CD1c-positive myeloid dendritic cell (primary cell): ENCODE measurements around the gene TSPO.
A peak's percentile ranks its signal among the peaks of the same experiment; 100 is the strongest.
"Not testable (repeated sequence)": the region's sequence is repeated elsewhere in the genome, so short reads cannot be mapped to it uniquely, and the experiment has no call there.

ENCODE experiments used
- DNase-seq: peaks from one replicate; pipeline ENCODE4 v3.0.0-alpha.2; 2016; ENCODE audit errors: extremely low spot score

TSPO gene

GRCh38 chr22:43151251-43152002 lies at the start of gene TSPO:
TSS of gene TSPO (plus strand) at chr22:43151559. CDS start at chr22:43159239, 7,680 bp downstream.
- DNase-seq: peak; percentile 71

GRCh38 chr22:43104056-43104625 lies 47.2 kb upstream of the TSPO start:
- peak; percentile 17 for DNase-seq

GRCh38 chr22:43104950-43105349 lies 46.4 kb upstream of the TSPO start:
- not testable (repeated sequence) for DNase-seq

GRCh38 chr22:43106302-43106701 lies 45.1 kb upstream of the TSPO start:
- DNase-seq: no peak

GRCh38 chr22:43109511-43109910 lies 41.8 kb upstream of the TSPO start:
- no peak for DNase-seq

- no peak for DNase-seq
Measured at GRCh38 chr22:43109921-43110443, 41.4 kb upstream of the TSPO start.

GRCh38 chr22:43110444-43110926 lies 40.9 kb upstream of the TSPO start, which contains the start of gene BIK:
TSS of gene BIK (plus strand) at chr22:43110750. CDS start at chr22:43124023, 13,273 bp downstream.
- peak; percentile 46 for DNase-seq

- DNase-seq: peak; percentile 29
Measured at GRCh38 chr22:43110927-43111623, 40.3 kb upstream of the TSPO start.

- DNase-seq: peak; percentile 9
Measured at GRCh38 chr22:43113526-43114251, 37.7 kb upstream of the TSPO start.

- no peak for DNase-seq
Measured at GRCh38 chr22:43114958-43115357, 36.4 kb upstream of the TSPO start.

- DNase-seq: no peak
Measured at GRCh38 chr22:43116932-43117331, 34.4 kb upstream of the TSPO start.

GRCh38 chr22:43118024-43118849 lies 33.1 kb upstream of the TSPO start:
- peak; percentile 45 for DNase-seq

GRCh38 chr22:43118953-43119458 lies 32.4 kb upstream of the TSPO start:
- no peak for DNase-seq

GRCh38 chr22:43126501-43127165 lies 24.7 kb upstream of the TSPO start:
- no peak for DNase-seq

GRCh38 chr22:43127166-43127908 lies 24.0 kb upstream of the TSPO start:
- no peak for DNase-seq

GRCh38 chr22:43128116-43128515 lies 23.2 kb upstream of the TSPO start:
- peak; percentile 16 for DNase-seq

GRCh38 chr22:43128928-43129424 lies 22.4 kb upstream of the TSPO start:
- DNase-seq: no peak

- DNase-seq: peak; percentile 63
Measured at GRCh38 chr22:43129426-43130425, 21.6 kb upstream of the TSPO start.
